Panc1 (cell line): ENCODE results near the gene TMEM170B.

Experiments used
- CTCF ChIP-seq: fragments of 450-650 bp; IDR thresholded peaks from 2 replicates; pipeline ENCODE4 v1.5.1; 2017; ENCODE audit warnings: mild to moderate bottlenecking
- REST ChIP-seq, 2 experiments: IDR thresholded peaks; 2 replicates each; pipeline ENCODE4 v1.6.1; 2011 to 2012; ENCODE audit warnings: low read depth in 2 of 2, control low read depth in 1 of 2, low read length in 1 of 2, mild to moderate bottlenecking in 1 of 2, moderate library complexity in 1 of 2; ENCODE audit not compliant: insufficient read depth in 1 of 2
- TCF7L2 ChIP-seq: IDR thresholded peaks from 2 replicates; pipeline ENCODE4 v1.6.1; 2011; ENCODE audit warnings: mild to moderate bottlenecking, low read depth, low read length, inconsistent platforms

GRCh38 chr6:11532097-11532496, 5.5 kb upstream of the TMEM170B start:
- TF ChIP-seq CTCF (no peak), REST (IDR thresholded peaks at IDR 0.05; ENCODE audit: insufficient read depth in 1 of 2, low read depth in 2 of 2, low read length in 1 of 2) (no peak), TCF7L2 (no peak)
